GM12892 (cell line): ENCODE measurements around the gene SULT1A2.
A peak's percentile ranks its signal among the peaks of the same experiment; 100 is the strongest.
"Not testable (repeated sequence)": the region's sequence is repeated elsewhere in the genome, so short reads cannot be mapped to it uniquely, and the experiment has no call there.

Experiments
- DNase-seq: peaks from one replicate; pipeline ENCODE4 v3.0.0; 2011; ENCODE audit not compliant: insufficient read length
- FAIRE-seq: peaks from 2 replicates; lab custom pipeline; 2011; peaks lifted over from hg19 to GRCh38; lab: Jason Lieb, UNC
- POLR2A ChIP-seq: IDR thresholded peaks from 2 replicates; pipeline ENCODE4 v1.6.1; 2011; ENCODE audit warnings: low read depth, low read length, control low read depth
- POLR2AphosphoS5 ChIP-seq: IDR thresholded peaks from 2 replicates; pipeline ENCODE4 v1.6.1; 2011; ENCODE audit warnings: low read depth, low read length, control low read depth
- TAF1 ChIP-seq: IDR thresholded peaks from 2 replicates; pipeline ENCODE4 v1.6.1; 2011; ENCODE audit warnings: low read depth, mild to moderate bottlenecking, control low read depth, low read length, borderline replicate concordance

Gene SULT1A2

DNA sequence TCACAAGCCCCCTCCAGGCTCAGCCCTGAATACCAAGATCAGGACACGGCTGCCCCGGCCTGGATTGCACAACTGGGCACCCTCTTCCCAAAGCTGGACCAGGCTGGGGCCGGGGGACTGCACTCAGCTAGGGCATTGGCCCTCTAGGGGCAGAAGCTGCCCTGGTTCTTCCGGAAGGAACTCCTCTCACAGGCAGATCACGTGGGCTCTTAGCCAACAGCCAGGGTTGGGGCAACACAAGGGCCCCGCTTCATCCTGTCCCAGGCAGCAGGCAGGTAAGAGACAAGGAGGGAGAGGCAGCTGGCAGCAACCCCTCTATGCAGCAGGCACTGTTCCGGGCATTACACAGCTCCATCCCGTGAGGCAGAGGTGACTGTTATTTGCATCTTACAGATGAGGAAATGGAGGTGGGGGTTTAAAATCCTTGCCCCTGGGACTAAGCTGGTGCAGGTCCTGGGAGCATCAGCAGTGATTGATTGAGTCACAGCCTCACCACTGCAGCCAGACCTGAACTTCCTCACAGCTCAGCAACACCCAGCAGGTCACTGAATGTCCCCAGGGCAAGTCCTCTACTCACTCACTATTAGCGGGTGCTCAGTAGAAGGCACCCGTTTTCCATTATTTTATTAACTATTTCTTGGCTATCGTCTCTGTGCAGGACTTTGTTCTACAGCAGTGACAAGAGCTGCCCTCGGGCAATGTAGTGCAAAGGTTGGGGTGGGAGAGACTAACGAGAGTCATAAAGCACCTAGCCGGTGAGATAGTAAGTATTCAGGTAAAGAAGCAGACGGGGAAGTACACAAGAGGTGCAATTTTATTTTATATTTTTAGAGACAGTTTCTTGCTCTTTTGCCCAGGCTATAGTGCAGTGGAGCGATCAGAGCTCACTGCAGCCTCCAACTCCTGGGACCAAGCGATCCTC lies 15.8 kb upstream of the SULT1A2 start:
- peak; percentile 87 for FAIRE-seq
- not testable (repeated sequence) for DNase-seq

DNA sequence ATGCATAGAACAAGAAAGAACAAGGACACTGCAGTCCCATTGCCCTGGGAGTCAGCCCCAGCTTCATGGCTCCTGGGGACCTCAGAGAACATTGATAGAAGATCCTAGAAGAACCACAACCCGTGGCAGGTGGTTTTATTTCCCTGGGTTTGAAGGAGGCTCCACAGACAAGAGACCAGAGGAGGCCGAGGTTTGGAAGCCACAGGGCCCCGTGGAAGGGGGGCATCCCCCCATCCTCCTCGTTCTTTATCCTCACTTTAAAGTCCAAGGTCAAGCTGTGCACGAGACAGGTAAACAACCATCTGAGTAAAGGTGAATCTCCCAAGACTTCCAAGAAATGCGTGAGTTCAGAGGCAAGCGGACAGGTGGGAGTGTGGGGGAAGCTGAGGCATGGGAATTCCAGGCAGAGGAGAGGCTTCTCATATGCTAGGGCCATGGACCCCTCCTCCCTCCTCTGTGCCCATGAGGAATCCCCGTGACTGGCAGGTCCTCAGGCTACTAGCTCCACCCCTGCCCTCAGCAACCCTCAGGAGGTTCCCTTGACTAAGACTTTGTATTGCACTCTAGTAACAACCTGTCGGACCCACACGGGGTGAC lies 13.8 kb upstream of the SULT1A2 start:
- DNase-seq (no peak), FAIRE-seq (no peak)
- TF ChIP-seq POLR2A (no peak), POLR2AphosphoS5 (no peak), TAF1 (no peak)

DNA sequence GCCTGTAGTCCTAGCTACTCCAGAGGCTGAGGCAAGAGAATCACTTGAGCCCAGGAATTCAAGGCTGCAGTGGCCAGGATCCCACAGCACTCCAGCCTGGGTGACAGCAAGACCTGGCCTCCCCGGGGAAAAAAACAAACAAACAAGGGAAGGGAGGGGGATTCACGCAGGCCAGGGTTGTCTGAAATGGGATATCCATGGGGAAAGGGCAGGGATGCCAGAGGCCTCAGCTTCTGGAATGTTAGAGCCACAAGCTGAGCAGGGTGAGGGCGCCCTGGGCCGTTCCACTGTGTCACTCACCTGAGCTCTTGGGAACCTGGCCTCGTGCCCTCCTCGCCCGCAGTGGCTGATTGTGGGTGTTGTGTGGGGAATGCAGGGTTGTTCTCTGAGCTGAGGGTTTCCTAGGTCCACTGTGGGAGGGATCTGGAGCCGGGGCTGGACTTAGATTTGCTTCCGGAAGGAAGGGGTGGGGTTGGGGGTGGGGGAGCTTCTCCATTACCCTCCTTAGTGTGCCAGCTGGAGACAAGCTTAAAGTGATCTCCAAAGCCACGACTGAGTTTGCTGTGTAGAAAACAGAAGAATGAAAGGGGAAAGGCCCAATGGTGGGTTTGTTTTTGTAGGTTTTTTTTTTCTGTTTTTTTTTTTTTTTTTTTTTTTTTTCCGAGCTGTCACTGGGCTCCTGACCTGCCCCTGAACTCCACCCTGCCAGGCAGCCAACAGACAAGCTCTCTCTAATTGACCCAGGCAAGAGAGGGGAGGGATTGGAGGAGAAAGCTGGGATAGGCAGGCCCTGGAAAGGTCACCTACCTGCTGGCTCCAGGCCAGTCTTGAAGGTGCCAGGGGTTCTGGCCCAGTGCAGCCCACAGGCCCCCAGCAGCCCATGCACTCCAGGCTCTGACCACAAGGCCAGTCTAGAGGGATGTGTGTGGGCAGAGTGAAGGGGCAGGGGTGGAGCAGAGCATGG lies 13.1 kb upstream of the SULT1A2 start, which contains the start of gene SULT1A1:
Gene SULT1A1, minus strand, starts transcription at position 414 of the 964 bp plus-strand sequence. CDS start 1,189 bp downstream, outside the sequence.
- no peak for FAIRE-seq
- TF ChIP-seq POLR2A = no peak
- TF ChIP-seq TAF1 = no peak
- no peak for TF ChIP-seq POLR2AphosphoS5
- DNase-seq = no peak

DNA sequence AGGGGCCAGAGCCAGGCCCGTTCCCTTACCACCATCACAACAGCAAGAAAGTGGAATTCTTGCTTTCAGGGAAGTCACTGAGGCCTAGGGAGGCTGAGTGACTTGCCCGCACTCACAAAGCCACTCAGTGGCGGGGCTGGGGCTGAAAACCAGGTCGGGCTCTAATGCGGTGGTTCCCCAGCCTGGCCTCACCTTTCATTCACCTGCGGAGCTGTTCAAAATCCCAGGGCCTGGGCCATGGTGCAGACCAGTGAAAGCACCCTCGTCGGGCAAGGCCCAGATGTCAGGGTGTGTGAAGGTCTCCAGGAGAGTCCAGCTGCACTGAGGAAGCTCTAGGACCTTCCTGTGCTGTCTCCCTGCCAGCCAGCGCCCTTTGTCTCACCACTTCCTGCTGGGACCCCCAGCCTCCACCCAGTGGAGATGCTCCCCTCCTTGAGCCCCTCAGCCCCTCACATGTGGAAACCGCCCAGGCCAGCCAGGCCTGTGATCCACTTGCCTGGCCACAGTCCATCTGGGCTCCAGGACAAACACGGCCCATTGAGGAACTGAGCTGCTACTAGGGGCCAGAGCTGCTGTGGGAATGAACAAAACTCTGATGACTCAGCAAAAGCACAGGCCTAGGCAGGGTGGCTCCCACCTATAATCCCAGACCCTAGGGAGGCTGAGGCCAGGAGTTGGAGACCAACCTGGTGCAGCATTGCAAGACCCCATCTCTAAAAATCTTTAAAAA lies 12.2 kb upstream of the SULT1A2 start:
- not testable (repeated sequence) for FAIRE-seq, DNase-seq

DNA sequence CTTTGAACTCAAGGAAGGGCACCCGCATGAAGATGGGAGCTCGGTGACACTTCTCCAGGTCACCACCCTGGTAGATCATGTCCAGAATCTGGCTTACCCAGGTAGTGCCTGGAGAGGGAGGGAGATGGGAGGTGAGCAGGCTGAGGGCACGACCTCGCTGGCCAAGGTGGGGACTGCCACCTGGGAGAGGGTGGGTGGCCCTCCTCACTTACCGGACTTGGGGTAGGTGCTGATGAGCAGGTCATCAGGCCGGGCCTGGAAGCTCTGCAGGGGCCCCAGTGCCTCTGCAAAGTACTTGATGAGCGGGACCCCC lies 11.6 kb upstream of the SULT1A2 start:
- DNase-seq, FAIRE-seq: not testable (repeated sequence)

DNA sequence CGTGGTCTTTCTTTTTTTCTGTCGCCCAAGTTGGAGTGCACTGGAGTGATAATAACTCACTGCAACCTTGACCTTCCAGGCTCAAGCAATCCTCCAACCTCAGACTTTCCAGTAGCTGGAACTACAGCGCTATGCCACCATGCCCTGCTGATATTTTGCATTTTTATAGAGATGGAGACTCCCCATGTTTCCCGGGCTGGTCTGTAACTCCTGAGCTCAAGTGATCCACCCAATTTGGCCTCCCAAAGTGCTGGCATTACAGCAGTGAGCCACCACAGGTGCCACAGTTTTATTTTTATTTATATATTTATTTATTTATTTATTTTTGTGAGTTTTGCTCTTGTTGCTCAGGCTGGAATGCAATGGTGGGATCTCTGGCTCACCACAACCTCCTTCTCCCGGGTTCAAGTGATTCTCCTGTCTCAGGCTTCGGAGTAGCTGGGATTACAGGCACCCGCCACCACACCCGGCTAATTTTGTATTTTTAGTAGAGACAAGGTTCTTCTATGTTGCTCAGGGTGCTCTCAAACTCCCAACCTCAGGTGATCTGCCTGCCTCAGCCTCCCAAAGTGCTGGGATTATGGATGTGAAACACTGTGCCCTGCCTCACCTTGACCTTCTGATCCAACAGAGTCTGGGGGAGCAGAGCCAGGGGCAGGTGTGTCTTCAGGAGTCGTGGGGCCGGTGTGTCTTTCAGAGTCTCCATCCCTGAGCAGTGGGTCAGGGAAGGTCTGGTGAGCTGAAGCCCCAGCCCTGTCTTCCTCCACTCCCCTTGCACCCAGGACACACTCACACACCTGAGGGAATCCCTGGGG lies 11.0 kb upstream of the SULT1A2 start:
- DNase-seq, FAIRE-seq: not testable (repeated sequence)

DNA sequence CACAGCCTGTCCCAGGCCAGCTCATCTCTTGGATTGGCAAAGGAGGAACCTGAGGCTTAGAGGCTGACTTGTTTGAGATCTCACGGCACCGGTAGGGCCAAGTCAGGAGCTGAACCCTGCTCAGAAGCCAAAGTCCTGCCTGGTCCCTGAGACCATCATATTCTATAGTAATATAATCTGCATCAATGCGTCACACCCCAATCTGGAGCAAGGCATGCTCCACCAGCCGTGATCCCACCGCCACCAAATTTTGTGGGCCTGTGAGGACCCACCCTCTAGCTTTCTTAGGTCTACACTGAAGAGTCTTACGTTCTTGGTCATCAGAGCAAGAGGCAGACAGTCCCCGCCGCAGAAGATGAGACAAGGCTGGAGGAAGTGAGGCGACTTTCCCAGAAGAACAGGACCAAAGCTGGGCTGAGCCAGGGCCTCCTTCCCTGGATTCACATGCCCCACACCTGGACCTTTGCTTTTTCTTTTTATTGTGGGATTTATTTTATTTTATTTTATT lies 10.3 kb upstream of the SULT1A2 start:
- no peak for DNase-seq
- no peak for TF ChIP-seq POLR2AphosphoS5
- TF ChIP-seq POLR2A = no peak
- TF ChIP-seq TAF1 = no peak
- FAIRE-seq = no peak

DNA sequence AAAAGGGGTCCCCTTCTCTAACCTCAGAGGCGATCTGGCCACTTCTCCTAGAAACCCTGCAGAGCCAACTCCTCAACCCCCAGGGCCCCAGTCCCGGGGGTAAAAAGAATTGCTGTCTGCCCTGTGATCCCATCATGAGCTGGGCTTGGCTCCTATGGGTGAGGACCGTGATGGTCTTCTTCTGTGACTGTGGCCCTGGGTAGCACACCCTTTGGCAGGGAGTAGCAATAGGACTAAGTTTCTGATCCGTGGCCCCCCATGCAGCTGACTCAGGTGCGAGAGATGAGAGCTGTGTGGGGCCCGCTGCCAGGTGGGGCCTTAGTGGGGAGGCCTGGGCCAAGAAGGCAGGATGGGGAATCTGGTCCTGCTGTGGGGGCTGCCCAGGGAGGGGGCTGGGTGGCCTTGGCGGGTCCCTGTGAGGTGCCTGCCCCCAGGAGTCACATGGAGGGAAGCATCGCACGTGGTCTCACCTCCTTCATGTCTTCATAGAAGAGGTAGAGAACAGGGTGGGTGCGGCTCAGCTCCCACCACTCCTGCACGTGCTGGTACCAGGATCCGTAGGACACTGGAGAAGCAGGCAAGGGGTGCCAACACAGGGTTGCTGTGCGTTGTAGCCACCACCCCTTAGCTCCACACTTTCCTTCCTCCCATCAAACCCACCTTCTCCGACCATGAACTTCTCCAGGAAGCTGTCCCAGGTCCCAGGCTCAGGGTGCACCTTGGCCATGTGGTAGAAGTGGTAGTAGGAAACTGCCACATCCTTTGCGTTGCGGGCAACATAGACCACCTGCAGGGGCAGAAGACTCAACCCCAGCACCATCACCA lies 9.7 kb upstream of the SULT1A2 start:
- no peak for FAIRE-seq
- no peak for DNase-seq
- TF ChIP-seq POLR2A (no peak), POLR2AphosphoS5 (no peak), TAF1 (no peak)

DNA sequence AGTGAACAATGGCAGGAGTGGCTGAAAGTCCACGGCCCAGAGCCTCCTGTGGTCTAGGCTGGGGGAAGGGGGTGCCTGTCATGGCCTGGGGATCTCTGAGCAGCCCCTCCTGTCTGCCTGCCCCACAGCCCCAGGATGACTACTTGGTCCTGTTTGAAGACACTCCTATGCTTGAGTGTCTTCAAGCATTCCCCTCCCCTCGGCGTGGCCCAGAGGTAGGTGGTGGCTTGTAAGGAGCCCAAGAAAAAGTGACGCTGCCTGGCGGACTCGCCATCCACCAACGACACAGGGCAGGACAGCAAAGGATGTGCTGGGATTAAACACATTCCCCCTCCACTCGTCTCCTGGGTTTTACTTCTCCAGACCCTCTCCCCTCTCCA lies 7.3 kb upstream of the SULT1A2 start:
- no peak for DNase-seq
- TF ChIP-seq POLR2A (no peak), TAF1 (no peak), POLR2AphosphoS5 (no peak)
- FAIRE-seq = no peak
